ENCODE results near the gene ERBB4.

ERBB4 gene

GRCh38 chr2:212348501-212348900 lies 190.1 kb downstream of the ERBB4 start:
- Histone ChIP-seq H3K27ac (no peak overlapping the region), H3K4me1 (ENCODE audit: low read depth, poor library complexity, severe bottlenecking) (no peaks in the 10 kb centered on the region), H2AFZ (ENCODE audit: low read depth) (no peak overlapping the region)

GRCh38 chr2:212346865-212347264 lies 191.7 kb downstream of the ERBB4 start:
- no peak overlapping the region for H3K9ac ChIP-seq
- H4K20me1 ChIP-seq (ENCODE audit: insufficient read depth), result no peaks in the 10 kb centered on the region
- no peak overlapping the region for H2AFZ ChIP-seq (ENCODE audit: low read depth)
- TF ChIP-seq CTCF (conservative IDR thresholded peaks at IDR 0.05; ENCODE audit: low read depth, low read length), result no peak
- H3K4me2 ChIP-seq, result no peak overlapping the region
- no peak overlapping the region for H3K4me3 ChIP-seq (IDR thresholded peaks at IDR 0.05; ENCODE audit: insufficient read depth, low read depth, low read length)
- no peak overlapping the region for H3K27ac ChIP-seq
- H3K4me1 ChIP-seq (ENCODE audit: low read depth, poor library complexity, severe bottlenecking), result no peaks in the 10 kb centered on the region
- no peaks in the 10 kb centered on the region for H3K79me2 ChIP-seq (ENCODE audit: insufficient read depth, low read depth)
- no peaks in the 10 kb centered on the region for H3K27me3 ChIP-seq (ENCODE audit: insufficient read depth, low read depth)
- no peaks in the 10 kb centered on the region for H3K36me3 ChIP-seq (ENCODE audit: insufficient read depth)

More at GRCh38 chr2:212348501-212348900, 190.1 kb downstream of the ERBB4 start:
- Histone ChIP-seq H3K79me2 (ENCODE audit: insufficient read depth, low read depth) (no peaks in the 10 kb centered on the region), H4K20me1 (ENCODE audit: insufficient read depth) (no peaks in the 10 kb centered on the region), H3K4me3 (IDR thresholded peaks at IDR 0.05; ENCODE audit: insufficient read depth, low read depth, low read length) (no peak overlapping the region), H3K36me3 (ENCODE audit: insufficient read depth) (no peaks in the 10 kb centered on the region), H3K9ac (no peak overlapping the region), H3K4me2 (no peak overlapping the region), H3K27me3 (ENCODE audit: insufficient read depth, low read depth) (no peaks in the 10 kb centered on the region)
- no peak for TF ChIP-seq CTCF (conservative IDR thresholded peaks at IDR 0.05; ENCODE audit: low read depth, low read length)

- no peaks in the 10 kb centered on the region for H3K27me3 ChIP-seq (ENCODE audit: insufficient read depth, low read depth)
- no peaks in the 10 kb centered on the region for H3K36me3 ChIP-seq (ENCODE audit: insufficient read depth)
- H2AFZ ChIP-seq (ENCODE audit: low read depth), result no peak overlapping the region
- no peak overlapping the region for H3K4me3 ChIP-seq (IDR thresholded peaks at IDR 0.05; ENCODE audit: insufficient read depth, low read depth, low read length)
- no peak overlapping the region for H3K9ac ChIP-seq
- H3K79me2 ChIP-seq (ENCODE audit: insufficient read depth, low read depth), result no peaks in the 10 kb centered on the region
- no peak overlapping the region for H3K27ac ChIP-seq
- H4K20me1 ChIP-seq (ENCODE audit: insufficient read depth), result no peaks in the 10 kb centered on the region
- no peaks in the 10 kb centered on the region for H3K4me1 ChIP-seq (ENCODE audit: low read depth, poor library complexity, severe bottlenecking)
- H3K4me2 ChIP-seq, result no peak overlapping the region
- no peak for TF ChIP-seq CTCF (conservative IDR thresholded peaks at IDR 0.05; ENCODE audit: low read depth, low read length)
Observed at GRCh38 chr2:212345966-212346365, 192.6 kb downstream of the ERBB4 start.

GRCh38 chr2:212344131-212344530 lies 194.5 kb downstream of the ERBB4 start:
- Histone ChIP-seq H3K79me2 (ENCODE audit: insufficient read depth, low read depth) (no peaks in the 10 kb centered on the region), H3K27ac (no peak overlapping the region), H4K20me1 (ENCODE audit: insufficient read depth) (no peaks in the 10 kb centered on the region), H3K4me3 (IDR thresholded peaks at IDR 0.05; ENCODE audit: insufficient read depth, low read depth, low read length) (no peak overlapping the region), H3K4me1 (ENCODE audit: low read depth, poor library complexity, severe bottlenecking) (no peaks in the 10 kb centered on the region), H3K4me2 (no peak overlapping the region), H3K27me3 (ENCODE audit: insufficient read depth, low read depth) (no peaks in the 10 kb centered on the region), H3K9ac (no peak overlapping the region), H3K36me3 (ENCODE audit: insufficient read depth) (no peaks in the 10 kb centered on the region), H2AFZ (ENCODE audit: low read depth) (no peak overlapping the region)
- TF ChIP-seq CTCF (conservative IDR thresholded peaks at IDR 0.05; ENCODE audit: low read depth, low read length), result no peak

Data from KMS-11 (cell line).